Measurements from ENCODE around the gene MICOS13. TPM values are rescaled to one million over a fixed set of nuclear protein-coding genes. Genes with fewer than 3 reads are reported as not detected.
A peak's percentile ranks its signal among the peaks of the same experiment; 100 is the strongest.

MICOS13 gene
- total RNA-seq, 1 donor from 2014 or later = 61.0 TPM

DNA sequence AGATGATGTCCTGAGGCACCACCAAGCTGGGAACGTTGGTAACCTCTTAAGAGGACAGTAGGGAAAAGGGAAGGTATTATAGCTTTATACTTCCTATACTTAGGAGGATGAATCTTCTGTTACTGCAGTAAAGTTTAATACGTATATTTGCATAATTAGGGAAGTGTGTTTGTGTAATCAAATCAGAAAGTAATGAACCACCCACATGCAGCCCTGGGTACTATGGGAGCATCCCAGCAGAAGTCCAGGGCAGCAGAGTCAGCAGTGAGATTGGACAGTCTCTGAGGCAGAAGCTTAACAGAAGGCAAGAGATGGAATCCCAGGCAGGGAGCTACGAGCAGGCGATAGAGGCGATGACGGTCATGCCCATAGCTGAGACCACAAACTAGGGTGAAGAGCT is 44.9 kb downstream of the MICOS13 start:
- TF ChIP-seq, protein P1, sequence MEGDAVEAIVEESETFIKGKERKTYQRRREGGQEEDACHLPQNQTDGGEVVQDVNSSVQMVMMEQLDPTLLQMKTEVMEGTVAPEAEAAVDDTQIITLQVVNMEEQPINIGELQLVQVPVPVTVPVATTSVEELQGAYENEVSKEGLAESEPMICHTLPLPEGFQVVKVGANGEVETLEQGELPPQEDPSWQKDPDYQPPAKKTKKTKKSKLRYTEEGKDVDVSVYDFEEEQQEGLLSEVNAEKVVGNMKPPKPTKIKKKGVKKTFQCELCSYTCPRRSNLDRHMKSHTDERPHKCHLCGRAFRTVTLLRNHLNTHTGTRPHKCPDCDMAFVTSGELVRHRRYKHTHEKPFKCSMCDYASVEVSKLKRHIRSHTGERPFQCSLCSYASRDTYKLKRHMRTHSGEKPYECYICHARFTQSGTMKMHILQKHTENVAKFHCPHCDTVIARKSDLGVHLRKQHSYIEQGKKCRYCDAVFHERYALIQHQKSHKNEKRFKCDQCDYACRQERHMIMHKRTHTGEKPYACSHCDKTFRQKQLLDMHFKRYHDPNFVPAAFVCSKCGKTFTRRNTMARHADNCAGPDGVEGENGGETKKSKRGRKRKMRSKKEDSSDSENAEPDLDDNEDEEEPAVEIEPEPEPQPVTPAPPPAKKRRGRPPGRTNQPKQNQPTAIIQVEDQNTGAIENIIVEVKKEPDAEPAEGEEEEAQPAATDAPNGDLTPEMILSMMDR (IDR thresholded peaks at IDR 0.05) = no peak
- DNase-seq (ENCODE audit: low spot score) = no peak
- peaks cover 34% of the 10 kb centered on the region for H3K4me1 Mint-ChIP-seq (ENCODE audit: low read depth)
- no peaks in the 10 kb centered on the region for H3K9me3 Mint-ChIP-seq (ENCODE audit: low read depth)
- peak overlapping the region; percentile 3 for H3K27ac Mint-ChIP-seq (ENCODE audit: unreplicated experiment)
- H3K27me3 Mint-ChIP-seq (ENCODE audit: low read depth) = no peaks in the 10 kb centered on the region
- no peaks in the 10 kb centered on the region for H3K36me3 Mint-ChIP-seq (ENCODE audit: low read depth)
- no peak overlapping the region for H3K4me3 Mint-ChIP-seq (ENCODE audit: unreplicated experiment)

DNA sequence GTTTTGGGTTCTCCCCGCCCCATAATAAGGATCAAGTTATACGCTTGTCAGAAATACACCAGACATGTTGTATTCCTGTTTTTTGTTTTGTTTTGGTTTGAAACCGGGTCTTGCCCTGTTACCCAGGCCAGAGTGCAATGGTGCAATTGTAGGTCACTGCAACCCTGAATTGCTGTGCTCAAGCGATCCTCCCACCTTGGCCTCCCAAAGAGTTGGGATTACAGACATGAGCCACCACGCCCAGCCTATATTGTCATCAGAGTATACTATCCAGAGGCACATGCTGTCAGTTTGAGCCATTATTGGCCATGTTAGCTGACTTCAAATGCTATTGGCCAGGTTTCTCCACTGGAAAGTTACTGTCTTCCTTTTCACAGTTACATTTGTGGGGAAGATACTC is 47.7 kb downstream of the MICOS13 start:
- peak overlapping the region; percentile 57 for H3K27ac Mint-ChIP-seq (ENCODE audit: unreplicated experiment)
- no peak overlapping the region for H3K4me3 Mint-ChIP-seq (ENCODE audit: unreplicated experiment)
- DNase-seq (ENCODE audit: low spot score) = no peak
- H3K4me1 Mint-ChIP-seq (ENCODE audit: low read depth) = peaks cover 32% of the 10 kb centered on the region
- H3K27me3 Mint-ChIP-seq (ENCODE audit: low read depth) = no peaks in the 10 kb centered on the region
- peaks cover 5% of the 10 kb centered on the region for H3K36me3 Mint-ChIP-seq (ENCODE audit: low read depth)
- H3K9me3 Mint-ChIP-seq (ENCODE audit: low read depth) = no peaks in the 10 kb centered on the region
- TF ChIP-seq, protein P1 (IDR thresholded peaks at IDR 0.05) = no peak

DNA sequence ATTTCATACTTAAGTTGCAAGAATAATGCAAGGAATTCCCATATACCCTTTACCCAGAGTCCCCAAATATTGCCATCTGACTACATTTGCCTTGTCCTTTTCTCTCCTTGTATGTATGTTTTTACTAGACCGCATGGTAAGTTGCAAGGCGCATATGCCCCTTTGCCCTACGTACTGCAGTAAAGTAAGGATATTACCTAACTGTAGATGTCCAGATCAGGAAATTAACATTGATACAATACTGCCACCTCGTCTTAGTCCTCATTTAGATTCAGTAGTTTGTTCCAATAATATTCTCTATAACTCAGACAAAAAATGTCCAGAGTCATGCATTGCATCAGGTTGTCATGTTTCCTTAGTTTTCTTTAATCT is 48.1 kb downstream of the MICOS13 start:
- DNase-seq (ENCODE audit: low spot score) = no peak
- peaks cover 9% of the 10 kb centered on the region for H3K36me3 Mint-ChIP-seq (ENCODE audit: low read depth)
- TF ChIP-seq, protein P1 (IDR thresholded peaks at IDR 0.05) = no peak
- no peaks in the 10 kb centered on the region for H3K9me3 Mint-ChIP-seq (ENCODE audit: low read depth)
- no peaks in the 10 kb centered on the region for H3K27me3 Mint-ChIP-seq (ENCODE audit: low read depth)
- H3K4me1 Mint-ChIP-seq (ENCODE audit: low read depth) = peaks cover 32% of the 10 kb centered on the region
- H3K4me3 Mint-ChIP-seq (ENCODE audit: unreplicated experiment) = no peak overlapping the region
- H3K27ac Mint-ChIP-seq (ENCODE audit: unreplicated experiment) = no peak overlapping the region

DNA sequence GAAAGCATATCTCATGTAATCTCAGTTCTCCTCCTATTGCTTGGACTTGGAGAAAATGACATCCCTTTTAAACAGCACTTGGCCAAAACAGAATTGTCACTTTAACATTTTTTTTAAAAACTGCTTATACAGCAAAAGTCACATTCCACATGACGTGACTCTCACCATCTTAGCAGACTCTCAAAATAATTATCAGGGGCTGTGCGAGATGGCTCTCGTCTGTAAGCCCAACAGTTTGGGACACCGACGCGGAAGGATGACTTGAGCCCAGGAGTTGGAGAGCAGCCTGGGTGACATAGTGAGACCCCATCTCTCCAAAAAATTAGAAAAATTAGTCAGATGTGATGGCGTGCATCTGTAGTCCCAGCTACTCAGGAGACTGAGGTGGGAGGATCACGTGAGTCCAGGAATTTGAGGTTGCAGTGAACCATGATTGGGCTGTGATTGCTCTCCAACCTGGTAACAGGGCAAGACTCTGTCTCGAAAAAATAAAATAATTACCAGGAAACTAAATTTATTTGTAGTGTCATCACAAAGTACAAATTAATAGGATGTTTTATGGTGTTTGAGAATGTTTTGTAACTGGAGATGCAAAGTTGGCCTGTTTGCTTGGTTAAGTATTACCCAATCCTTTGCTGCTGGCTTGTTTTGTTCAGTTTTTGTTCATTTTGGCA is 48.6 kb downstream of the MICOS13 start:
- Mint-ChIP-seq H3K27me3 (ENCODE audit: low read depth) (no peaks in the 10 kb centered on the region), H3K27ac (ENCODE audit: unreplicated experiment) (peak overlapping the region; percentile 6)
- TF ChIP-seq, protein P1 (IDR thresholded peaks at IDR 0.05) = no peak

DNA sequence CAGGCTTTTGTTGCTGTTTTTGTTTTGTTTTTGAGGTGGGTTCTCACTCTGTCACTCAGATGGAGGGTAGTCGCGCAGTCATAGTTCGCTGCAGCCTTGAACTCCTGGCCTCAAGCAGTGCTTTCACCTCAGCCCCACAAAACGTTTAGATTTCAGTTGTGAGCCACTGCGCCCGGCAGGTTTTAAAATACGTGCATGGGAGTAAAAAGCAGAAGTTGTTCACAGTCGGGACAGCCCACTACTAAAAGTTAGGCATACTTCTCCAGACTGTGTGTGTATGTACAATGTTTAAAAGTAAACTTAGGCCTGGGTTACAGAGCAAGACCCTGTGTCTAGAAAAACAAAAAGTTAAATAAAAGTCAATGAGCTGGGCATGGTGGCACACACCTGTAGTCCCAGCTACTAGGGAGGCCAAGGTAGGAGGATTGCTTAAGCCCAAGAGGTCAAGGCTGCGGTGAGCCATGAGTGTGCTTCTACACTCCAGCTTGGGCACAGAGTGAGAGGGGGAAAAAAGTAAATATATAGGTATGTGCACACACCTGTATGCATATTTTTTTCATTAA is 51.3 kb downstream of the MICOS13 start:
- Mint-ChIP-seq H3K36me3 (ENCODE audit: low read depth) (peaks cover 21% of the 10 kb centered on the region), H3K4me3 (ENCODE audit: unreplicated experiment) (no peak overlapping the region), H3K9me3 (ENCODE audit: low read depth) (no peaks in the 10 kb centered on the region), H3K27ac (ENCODE audit: unreplicated experiment) (no peak overlapping the region), H3K27me3 (ENCODE audit: low read depth) (no peaks in the 10 kb centered on the region), H3K4me1 (ENCODE audit: low read depth) (peaks cover 52% of the 10 kb centered on the region)
- TF ChIP-seq, protein P1 (IDR thresholded peaks at IDR 0.05) = no peak
- DNase-seq (ENCODE audit: low spot score) = no peak

More for the DNA sequence above, 48.6 kb downstream of the MICOS13 start:
- peaks cover 33% of the 10 kb centered on the region for H3K4me1 Mint-ChIP-seq (ENCODE audit: low read depth)
- no peak for DNase-seq (ENCODE audit: low spot score)
- peaks cover 9% of the 10 kb centered on the region for H3K36me3 Mint-ChIP-seq (ENCODE audit: low read depth)
- H3K9me3 Mint-ChIP-seq (ENCODE audit: low read depth) = no peaks in the 10 kb centered on the region
- no peak overlapping the region for H3K4me3 Mint-ChIP-seq (ENCODE audit: unreplicated experiment)

Data from chondrocyte (in vitro differentiated cells).